Renal cortex interstitium (tissue), 11 donors: ENCODE results near the gene SCAI. TPM values are rescaled to one million over a fixed set of nuclear protein-coding genes. Genes with fewer than 3 reads are reported as not detected.
A peak's percentile ranks its signal among the peaks of the same experiment; 100 is the strongest.
"Not testable (repeated sequence)": the region's sequence is repeated elsewhere in the genome, so short reads cannot be mapped to it uniquely, and the experiment has no call there.

Experiments
- DNase-seq, 11 donors: peaks; one replicate each; pipeline ENCODE4 v3.0.0-alpha.2; 2013; ENCODE audit warnings: low read depth in 9 of 11, low spot score in 4 of 11; ENCODE audit errors: extremely low read depth in 1 of 11
- polyA plus RNA-seq, 3 donors: library from polyadenylated mRNA; unstranded; fragments of 120-200 nt; gene quantifications; one replicate each; pipeline ENCODE4 v1.2.1, GENCODE V29; 2013; ENCODE audit not compliant: insufficient read length in 3 of 3

The SCAI gene
- polyA plus RNA-seq, 3 donors: 11.0 to 13.2 (median 11.7) TPM

- no peak for DNase-seq
These were observed 215.2 kb downstream of the SCAI start for GRCh38 chr9:124928116-124928515.

GRCh38 chr9:124920394-124920793, 222.9 kb downstream of the SCAI start:
- DNase-seq: not testable (repeated sequence)

- DNase-seq: no peak
These were observed 228.4 kb downstream of the SCAI start for GRCh38 chr9:124914753-124915405.

GRCh38 chr9:124913378-124913777, 229.9 kb downstream of the SCAI start:
- no peak for DNase-seq

GRCh38 chr9:124911766-124912165, 231.6 kb downstream of the SCAI start:
- DNase-seq: no peak

- DNase-seq: no peak
These were observed 235.2 kb downstream of the SCAI start for GRCh38 chr9:124908098-124908497.

GRCh38 chr9:124906966-124907365, 236.4 kb downstream of the SCAI start:
- no peak for DNase-seq

- DNase-seq: no peak
These were observed 243.5 kb downstream of the SCAI start for GRCh38 chr9:124899845-124900244.

- no peak for DNase-seq
These were observed 245.5 kb downstream of the SCAI start for GRCh38 chr9:124897570-124898460.

GRCh38 chr9:124894741-124895170, 248.6 kb downstream of the SCAI start:
- peak in 2 of 11 donors; percentile 13 to 19 for DNase-seq

- DNase-seq: no peak
These were observed 249.1 kb downstream of the SCAI start for GRCh38 chr9:124894035-124894740.

Other genes with a start within 250 kb of the SCAI start
- 10 to 100 TPM; 13.6 to 21.9 (median 14.4) TPM for gene GOLGA1, start 202.4 kb downstream of the SCAI start, polyA plus RNA-seq
- gene PPP6C, start 46.3 kb upstream of the SCAI start, polyA plus RNA-seq: 10 to 100 TPM; 53.1 to 64.8 (median 54.4) TPM
- 10 to 100 TPM; 18.9 to 23.0 (median 19.4) TPM for gene RABEPK, start 57.0 kb upstream of the SCAI start, polyA plus RNA-seq
- gene HSPA5, start 97.8 kb upstream of the SCAI start, polyA plus RNA-seq: 100 to 1,000 TPM; 415 to 429 (median 420) TPM
- 10 to 100 TPM; 28.5 to 36.2 (median 31.9) TPM for gene GAPVD1, start 118.3 kb upstream of the SCAI start, polyA plus RNA-seq